ENCODE data around the gene RIPOR3. TPM values are rescaled to one million over a fixed set of nuclear protein-coding genes. Genes with fewer than 3 reads are reported as not detected.
"Not testable (repeated sequence)": the region's sequence is repeated elsewhere in the genome, so short reads cannot be mapped to it uniquely, and the experiment has no call there.

RIPOR3 gene
- total RNA-seq, 2 experiments from 2014 or later = not detected

- CTCF ChIA-PET = interaction anchor here (0.7 kb wide), 1 partner anchor 26 kb away, joined by 3 read pairs; no protein-coding TSS in a partner anchor
- H3K4me3 Mint-ChIP-seq = no peak overlapping the region
- no peaks in the 10 kb centered on the region for H3K4me1 Mint-ChIP-seq (ENCODE audit: low read depth)
- POLR2A ChIA-PET = no interaction called here
- intact Hi-C loops (cut with micrococcal nuclease) = no loop called here
- H3K27ac Mint-ChIP-seq = no peak overlapping the region
- H3K9me3 Mint-ChIP-seq = no peaks in the 10 kb centered on the region
- no peaks in the 10 kb centered on the region for H3K36me3 Mint-ChIP-seq
- H3K27me3 Mint-ChIP-seq = no peaks in the 10 kb centered on the region
- no peak for DNase-seq
Observed at GRCh38 chr20:50652702-50653294, 38.5 kb downstream of the RIPOR3 start.

GRCh38 chr20:50651676-50652075 lies 39.7 kb downstream of the RIPOR3 start:
- intact Hi-C loops (cut with micrococcal nuclease) = no loop called here
- no peaks in the 10 kb centered on the region for H3K4me1 Mint-ChIP-seq (ENCODE audit: low read depth)
- CTCF ChIA-PET = interaction anchor here (1.2 kb wide), 1 partner anchor 98 kb away, joined by 3 read pairs; no protein-coding TSS in a partner anchor

GRCh38 chr20:50649590-50649989 lies 41.8 kb downstream of the RIPOR3 start:
- Mint-ChIP-seq H3K4me3 (no peak overlapping the region), H3K27ac (no peak overlapping the region), H3K27me3 (no peaks in the 10 kb centered on the region), H3K4me1 (ENCODE audit: low read depth) (no peaks in the 10 kb centered on the region), H3K9me3 (peaks cover 5% of the 10 kb centered on the region), H3K36me3 (no peaks in the 10 kb centered on the region)
- CTCF ChIA-PET = no interaction called here
- DNase-seq = no peak
- intact Hi-C loops (cut with micrococcal nuclease) = no loop called here
- POLR2A ChIA-PET = no interaction called here

More at GRCh38 chr20:50651676-50652075, 39.7 kb downstream of the RIPOR3 start:
- no peaks in the 10 kb centered on the region for H3K36me3 Mint-ChIP-seq
- no peak overlapping the region for H3K4me3 Mint-ChIP-seq
- H3K9me3 Mint-ChIP-seq = peaks cover 2% of the 10 kb centered on the region
- no peaks in the 10 kb centered on the region for H3K27me3 Mint-ChIP-seq
- POLR2A ChIA-PET = interaction anchor here (0.6 kb wide), 1 partner anchor 45 kb away, joined by 3 read pairs; no protein-coding TSS in a partner anchor
- DNase-seq = no peak
- no peak overlapping the region for H3K27ac Mint-ChIP-seq

- intact Hi-C loops (cut with micrococcal nuclease) = no loop called here
- Mint-ChIP-seq H3K36me3 (no peaks in the 10 kb centered on the region), H3K27ac (no peak overlapping the region), H3K9me3 (peaks cover 5% of the 10 kb centered on the region), H3K4me3 (no peak overlapping the region), H3K27me3 (no peaks in the 10 kb centered on the region), H3K4me1 (ENCODE audit: low read depth) (no peaks in the 10 kb centered on the region)
- no peak for DNase-seq
- POLR2A ChIA-PET = no interaction called here
- CTCF ChIA-PET = no interaction called here
Observed at GRCh38 chr20:50648651-50649050, 42.7 kb downstream of the RIPOR3 start.

GRCh38 chr20:50646483-50646996 lies 44.8 kb downstream of the RIPOR3 start:
- Mint-ChIP-seq H3K9me3 (peaks cover 5% of the 10 kb centered on the region), H3K27me3 (no peaks in the 10 kb centered on the region), H3K36me3 (no peaks in the 10 kb centered on the region), H3K4me1 (ENCODE audit: low read depth) (no peaks in the 10 kb centered on the region), H3K27ac (no peak overlapping the region), H3K4me3 (no peak overlapping the region)
- DNase-seq = no peak
- ChIA-PET POLR2A (no interaction called here), CTCF (interaction anchor here (0.9 kb wide), 1 partner anchor 13 kb away, joined by 3 read pairs; no protein-coding TSS in a partner anchor)
- intact Hi-C loops (cut with micrococcal nuclease) = no loop called here

- H3K4me1 Mint-ChIP-seq (ENCODE audit: low read depth) = no peaks in the 10 kb centered on the region
- H3K27me3 Mint-ChIP-seq = no peaks in the 10 kb centered on the region
- intact Hi-C loops (cut with micrococcal nuclease) = no loop called here
- no peak for DNase-seq
- H3K9me3 Mint-ChIP-seq = peaks cover 5% of the 10 kb centered on the region
- no peak overlapping the region for H3K4me3 Mint-ChIP-seq
- no peaks in the 10 kb centered on the region for H3K36me3 Mint-ChIP-seq
- H3K27ac Mint-ChIP-seq = no peak overlapping the region
- ChIA-PET CTCF (interaction anchor here (1.8 kb wide), 1 partner anchor 10 kb away, joined by 7 read pairs; no protein-coding TSS in a partner anchor), POLR2A (no interaction called here)
Observed at GRCh38 chr20:50645253-50646068, 45.9 kb downstream of the RIPOR3 start.

- intact Hi-C loops (cut with micrococcal nuclease) = no loop called here
- H3K4me1 Mint-ChIP-seq (ENCODE audit: low read depth) = no peaks in the 10 kb centered on the region
- no peak for DNase-seq
- ChIA-PET POLR2A (no interaction called here), CTCF (no interaction called here)
- H3K9me3 Mint-ChIP-seq = peaks cover 5% of the 10 kb centered on the region
- H3K27me3 Mint-ChIP-seq = no peaks in the 10 kb centered on the region
- no peaks in the 10 kb centered on the region for H3K36me3 Mint-ChIP-seq
- no peak overlapping the region for H3K4me3 Mint-ChIP-seq
- H3K27ac Mint-ChIP-seq = no peak overlapping the region
Observed at GRCh38 chr20:50642288-50642803, 49.0 kb downstream of the RIPOR3 start.

GRCh38 chr20:50641625-50642287 lies 49.6 kb downstream of the RIPOR3 start:
- POLR2A ChIA-PET; CTCF ChIA-PET; intact Hi-C loops (cut with micrococcal nuclease); H3K9me3 Mint-ChIP-seq; DNase-seq; H3K36me3 Mint-ChIP-seq; H3K4me1 Mint-ChIP-seq (ENCODE audit: low read depth); H3K27me3 Mint-ChIP-seq; H3K27ac Mint-ChIP-seq; H3K4me3 Mint-ChIP-seq: not testable (repeated sequence)

GRCh38 chr20:50639971-50640711 lies 51.2 kb downstream of the RIPOR3 start:
- DNase-seq; H3K27me3 Mint-ChIP-seq; CTCF ChIA-PET; H3K9me3 Mint-ChIP-seq; H3K36me3 Mint-ChIP-seq; POLR2A ChIA-PET; H3K4me1 Mint-ChIP-seq (ENCODE audit: low read depth); H3K27ac Mint-ChIP-seq; H3K4me3 Mint-ChIP-seq: not testable (repeated sequence)
- intact Hi-C loops (cut with micrococcal nuclease) = loop anchor here (10.0 kb wide), 1 partner anchor 105 kb away; no protein-coding TSS in a partner anchor

- intact Hi-C loops (cut with micrococcal nuclease) = loop anchor here (10.0 kb wide), 1 partner anchor 107 kb away; no protein-coding TSS in a partner anchor
- DNase-seq; H3K9me3 Mint-ChIP-seq; H3K27ac Mint-ChIP-seq; H3K4me3 Mint-ChIP-seq; H3K4me1 Mint-ChIP-seq (ENCODE audit: low read depth); POLR2A ChIA-PET; CTCF ChIA-PET; H3K36me3 Mint-ChIP-seq; H3K27me3 Mint-ChIP-seq: not testable (repeated sequence)
Observed at GRCh38 chr20:50638015-50638847, 53.1 kb downstream of the RIPOR3 start.
